Measurements from ENCODE around the gene GNG8. TPM values are rescaled to one million over a fixed set of nuclear protein-coding genes. Genes with fewer than 3 reads are reported as not detected.
A peak's percentile ranks its signal among the peaks of the same experiment; 100 is the strongest.

GNG8 gene
- total RNA-seq, 1 donor = not detected

GRCh38 chr19:46614114-46614722 lies 21.8 kb downstream of the GNG8 start:
- Histone ChIP-seq H3K9me3 (ENCODE audit: low read depth, low read length) (no peaks in the 10 kb centered on the region), H3K4me2 (ENCODE audit: insufficient read depth, low read length) (no peak overlapping the region), H3K4me3 (ENCODE audit: insufficient read depth, low read length) (no peak overlapping the region), H2AFZ (ENCODE audit: low read length) (no peak overlapping the region), H3K27me3 (ENCODE audit: insufficient read depth, low read length) (no peaks in the 10 kb centered on the region), H3K27ac (ENCODE audit: low read depth, low read length) (no peak overlapping the region), H3K79me2 (ENCODE audit: insufficient read depth, low read length) (no peaks in the 10 kb centered on the region), H3K36me3 (ENCODE audit: insufficient read depth, low read length) (peaks cover 13% of the 10 kb centered on the region), H4K20me1 (ENCODE audit: insufficient read depth, low read length) (peaks cover 24% of the 10 kb centered on the region), H3K4me1 (ENCODE audit: insufficient read depth, low read length) (peaks cover 30% of the 10 kb centered on the region)
- peak; percentile 98 for DNase-seq (ENCODE audit: insufficient read length, low spot score, missing footprints)
- TF ChIP-seq CTCF (IDR thresholded peaks at IDR 0.05; ENCODE audit: extremely low read depth, low read depth, low read length) = peak; percentile 84

- no peaks in the 10 kb centered on the region for H3K9me3 ChIP-seq (ENCODE audit: low read depth, low read length)
- peaks cover 20% of the 10 kb centered on the region for H3K36me3 ChIP-seq (ENCODE audit: insufficient read depth, low read length)
- H3K27ac ChIP-seq (ENCODE audit: low read depth, low read length) = no peak overlapping the region
- peaks cover 25% of the 10 kb centered on the region for H3K4me1 ChIP-seq (ENCODE audit: insufficient read depth, low read length)
- H3K4me2 ChIP-seq (ENCODE audit: insufficient read depth, low read length) = no peak overlapping the region
- H3K79me2 ChIP-seq (ENCODE audit: insufficient read depth, low read length) = no peaks in the 10 kb centered on the region
- no peak overlapping the region for H2AFZ ChIP-seq (ENCODE audit: low read length)
- H4K20me1 ChIP-seq (ENCODE audit: insufficient read depth, low read length) = peaks cover 29% of the 10 kb centered on the region
- no peaks in the 10 kb centered on the region for H3K27me3 ChIP-seq (ENCODE audit: insufficient read depth, low read length)
- no peak overlapping the region for H3K4me3 ChIP-seq (ENCODE audit: insufficient read depth, low read length)
- TF ChIP-seq CTCF (IDR thresholded peaks at IDR 0.05; ENCODE audit: extremely low read depth, low read depth, low read length) = no peak
- no peak for DNase-seq (ENCODE audit: insufficient read length, low spot score, missing footprints)
These were observed 22.5 kb downstream of the GNG8 start for GRCh38 chr19:46613525-46613924.

GRCh38 chr19:46611776-46612175 lies 24.2 kb downstream of the GNG8 start:
- H3K79me2 ChIP-seq (ENCODE audit: insufficient read depth, low read length) = peaks cover 12% of the 10 kb centered on the region
- peak; percentile 86 for DNase-seq (ENCODE audit: insufficient read length, low spot score, missing footprints)
- no peak overlapping the region for H3K4me2 ChIP-seq (ENCODE audit: insufficient read depth, low read length)
- no peak overlapping the region for H2AFZ ChIP-seq (ENCODE audit: low read length)
- H3K4me3 ChIP-seq (ENCODE audit: insufficient read depth, low read length) = no peak overlapping the region
- H3K9me3 ChIP-seq (ENCODE audit: low read depth, low read length) = no peaks in the 10 kb centered on the region
- peaks cover 22% of the 10 kb centered on the region for H3K4me1 ChIP-seq (ENCODE audit: insufficient read depth, low read length)
- peaks cover 38% of the 10 kb centered on the region for H3K36me3 ChIP-seq (ENCODE audit: insufficient read depth, low read length)
- peaks cover 44% of the 10 kb centered on the region for H4K20me1 ChIP-seq (ENCODE audit: insufficient read depth, low read length)
- no peaks in the 10 kb centered on the region for H3K27me3 ChIP-seq (ENCODE audit: insufficient read depth, low read length)
- TF ChIP-seq CTCF (IDR thresholded peaks at IDR 0.05; ENCODE audit: extremely low read depth, low read depth, low read length) = no peak
- H3K27ac ChIP-seq (ENCODE audit: low read depth, low read length) = no peak overlapping the region

- H3K9me3 ChIP-seq (ENCODE audit: low read depth, low read length) = no peaks in the 10 kb centered on the region
- peaks cover 44% of the 10 kb centered on the region for H3K36me3 ChIP-seq (ENCODE audit: insufficient read depth, low read length)
- no peaks in the 10 kb centered on the region for H3K27me3 ChIP-seq (ENCODE audit: insufficient read depth, low read length)
- no peak overlapping the region for H3K4me2 ChIP-seq (ENCODE audit: insufficient read depth, low read length)
- peaks cover 19% of the 10 kb centered on the region for H3K79me2 ChIP-seq (ENCODE audit: insufficient read depth, low read length)
- no peak overlapping the region for H3K4me3 ChIP-seq (ENCODE audit: insufficient read depth, low read length)
- H2AFZ ChIP-seq (ENCODE audit: low read length) = no peak overlapping the region
- peak overlapping the region; percentile 8 for H3K27ac ChIP-seq (ENCODE audit: low read depth, low read length)
- TF ChIP-seq CTCF (IDR thresholded peaks at IDR 0.05; ENCODE audit: extremely low read depth, low read depth, low read length) = no peak
- peaks cover 17% of the 10 kb centered on the region for H3K4me1 ChIP-seq (ENCODE audit: insufficient read depth, low read length)
- DNase-seq (ENCODE audit: insufficient read length, low spot score, missing footprints) = peak; percentile 86
- H4K20me1 ChIP-seq (ENCODE audit: insufficient read depth, low read length) = peaks cover 51% of the 10 kb centered on the region
These were observed 24.9 kb downstream of the GNG8 start for GRCh38 chr19:46610851-46611770.
